AG04449 (cell line): ENCODE results near the gene CFAP61.

ENCODE experiments used
- CTCF ChIA-PET: fragments of 350-600 bp; formaldehyde crosslinking; extraction: SDS; loops from one replicate; lab custom pipeline; 2021; ENCODE audit warnings: antibody characterized with exemption; lab: Yijun Ruan, JAX
- POLR2A ChIA-PET: fragments of 400-600, 350-600 bp; formaldehyde crosslinking; extraction: SDS; loops from one replicate; lab custom pipeline; 2020; ENCODE audit warnings: antibody characterized with exemption, inconsistent platforms; lab: Yijun Ruan, JAX
- DNase-seq: peaks from one replicate; pipeline ENCODE4 v3.0.0-alpha.2; 2010; ENCODE audit warnings: low read depth, low spot score
- H3K4me3 ChIP-seq: 2 replicates; pipeline ENCODE4 v1.5.1; 2011; ENCODE audit warnings: low read depth, mild to moderate bottlenecking, control low read depth, low read length
- CTCF ChIP-seq: IDR thresholded peaks from one replicate; pipeline ENCODE4 v1.5.1; 2011; ENCODE audit warnings: mild to moderate bottlenecking, moderate library complexity, low read length, control low read depth, inconsistent platforms; ENCODE audit not compliant: insufficient read depth; ENCODE audit errors: missing control alignments

The CFAP61 gene

GRCh38 chr20:20010639-20011500 lies 41.5 kb upstream of the CFAP61 start:
- ChIA-PET CTCF (interaction anchor here (0.6 to 4.8 kb wide), 4 partner anchors 9 to 225 kb away, joined by 3 to 23 read pairs (median 5); no protein-coding TSS in a partner anchor), POLR2A (interaction anchor here (0.9 kb wide), 1 partner anchor 224 kb away, joined by 3 read pairs; no protein-coding TSS in a partner anchor)
- no peak for TF ChIP-seq CTCF
- H3K4me3 ChIP-seq = peak overlapping the region; percentile 36
- DNase-seq = no peak

GRCh38 chr20:20012541-20012940 lies 39.8 kb upstream of the CFAP61 start:
- POLR2A ChIA-PET = no interaction called here
- no peak overlapping the region for H3K4me3 ChIP-seq
- no peak for DNase-seq
- TF ChIP-seq CTCF = no peak
- CTCF ChIA-PET = interaction anchor here (0.7 to 1.7 kb wide), 4 partner anchors 227 to 319 kb away, joined by 3 to 7 read pairs (median 5); no protein-coding TSS in a partner anchor

- no peak for TF ChIP-seq CTCF
- H3K4me3 ChIP-seq = no peak overlapping the region
- POLR2A ChIA-PET = no interaction called here
- no peak for DNase-seq
- CTCF ChIA-PET = interaction anchor here (0.5 to 4.6 kb wide), 6 partner anchors 10 to 230 kb away, joined by 4 to 40 read pairs (median 6); no protein-coding TSS in a partner anchor
Observed at GRCh38 chr20:20014659-20015058, 37.7 kb upstream of the CFAP61 start.

GRCh38 chr20:20017001-20017843 lies 35.1 kb upstream of the CFAP61 start, which contains the start of gene NAA20:
NAA20 (plus strand) TSS chr20:20017362; CDS start chr20:20017397, 35 bp downstream.
- peak within 1 kb of the TSS; percentile 88 for H3K4me3 ChIP-seq
- CTCF ChIA-PET = interaction anchor here (0.7 to 4.6 kb wide), 22 partner anchors 8 to 589 kb away, joined by 3 to 40 read pairs (median 4); no protein-coding TSS in a partner anchor
- POLR2A ChIA-PET = interaction anchor here (0.8 to 1.5 kb wide), 5 partner anchors 31 to 260 kb away, joined by 3 to 6 read pairs (median 3); partner anchors contain the start of genes CFAP61 and CRNKL1
- no peak for DNase-seq
- peak; percentile 89 for TF ChIP-seq CTCF

GRCh38 chr20:20017844-20018185 lies 34.5 kb upstream of the CFAP61 start:
- ChIA-PET CTCF (interaction anchor here (0.7 to 4.6 kb wide), 13 partner anchors 8 to 329 kb away, joined by 3 to 40 read pairs (median 9); no protein-coding TSS in a partner anchor), POLR2A (interaction anchor here (1.0 to 1.5 kb wide), 3 partner anchors 35 to 260 kb away, joined by 3 to 6 read pairs (median 3); partner anchors contain the start of genes CFAP61 and CRNKL1)
- TF ChIP-seq CTCF = no peak
- H3K4me3 ChIP-seq = peak overlapping the region; percentile 88
- no peak for DNase-seq
